GM12872 (cell line): ENCODE measurements around the gene HYAL3.

Source experiments
- CTCF ChIP-seq: IDR thresholded peaks from 3 replicates; pipeline ENCODE4 v1.5.1; 2011; ENCODE audit warnings: low read depth, mild to moderate bottlenecking, low read length, moderate library complexity; ENCODE audit not compliant: insufficient read depth

HYAL3 gene

DNA sequence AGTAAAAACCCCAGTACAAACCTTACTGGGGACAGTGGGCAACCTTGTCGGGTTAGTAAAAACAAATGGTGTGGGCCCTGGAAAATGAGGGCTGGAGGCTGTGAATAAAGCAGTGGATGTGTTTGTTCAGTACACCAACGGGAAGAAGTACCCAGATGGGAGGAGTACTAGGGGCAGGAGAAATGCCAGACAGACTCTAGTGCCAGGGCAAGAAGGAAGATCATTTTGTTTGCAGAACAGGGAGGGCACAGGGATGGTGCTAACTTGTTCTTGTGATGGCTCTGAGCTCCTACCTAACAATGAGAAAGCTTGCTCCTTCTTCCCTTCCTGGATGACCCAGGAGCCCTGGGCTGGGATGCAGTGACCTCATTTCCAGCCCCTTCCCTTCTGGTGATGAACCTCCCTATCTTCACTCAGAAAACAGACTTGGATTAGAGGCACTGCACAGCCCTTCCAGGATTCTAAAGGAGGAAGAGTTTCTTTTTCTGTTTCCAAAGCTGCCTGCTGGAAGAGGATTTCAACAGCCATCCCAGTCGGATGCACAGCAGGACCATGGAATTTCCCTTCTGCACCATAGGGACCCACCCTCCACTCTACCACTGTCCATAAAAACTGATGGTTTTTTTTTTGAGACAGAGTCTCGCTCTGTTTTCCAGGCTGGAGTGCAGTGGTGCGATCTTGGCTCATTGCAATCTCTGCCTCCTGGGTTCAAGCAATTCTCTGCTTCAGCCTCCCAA lies 35.3 kb upstream of the HYAL3 start:
- no peak for TF ChIP-seq CTCF

DNA sequence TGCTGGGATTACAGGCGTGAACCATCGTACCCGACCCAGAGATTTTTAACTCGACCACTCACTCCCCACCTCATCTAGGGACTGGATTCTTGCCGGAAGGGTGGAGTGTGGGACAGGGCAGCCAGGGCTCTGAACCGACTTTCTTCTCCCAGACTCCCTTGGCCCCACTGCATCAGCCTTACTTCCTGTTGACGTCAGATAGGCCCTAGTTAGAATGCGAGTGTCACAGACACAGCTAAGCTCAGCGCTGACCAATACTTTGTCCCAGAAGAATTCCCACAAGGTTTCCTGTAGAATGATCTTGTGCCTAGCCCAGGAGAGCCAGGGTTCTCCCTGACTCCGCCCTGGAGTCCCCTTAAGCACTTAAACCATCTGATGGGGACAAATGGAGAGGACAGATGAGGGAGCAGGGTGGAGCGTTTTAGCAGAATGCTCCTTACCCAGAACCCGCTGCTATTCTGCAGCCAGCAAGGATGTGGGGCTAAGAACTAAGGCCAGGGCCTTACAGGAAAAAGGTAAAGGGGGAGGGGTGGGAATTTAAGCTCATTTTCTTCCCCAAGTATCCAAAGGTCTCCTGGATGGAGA lies 34.6 kb upstream of the HYAL3 start:
- TF ChIP-seq CTCF, result no peak

GRCh38 chr3:50331364-50331907 lies 32.2 kb upstream of the HYAL3 start:
- no peak for TF ChIP-seq CTCF

GRCh38 chr3:50330330-50330729 lies 31.1 kb upstream of the HYAL3 start:
- TF ChIP-seq CTCF, result no peak

- TF ChIP-seq CTCF, result no peak
Measured at GRCh38 chr3:50327943-50328691, 28.9 kb upstream of the HYAL3 start, which contains the start of gene TUSC2. Gene TUSC2, minus strand, starts transcription at chr3:50328223. Its CDS starts 124 bp downstream, at chr3:50328099.

DNA sequence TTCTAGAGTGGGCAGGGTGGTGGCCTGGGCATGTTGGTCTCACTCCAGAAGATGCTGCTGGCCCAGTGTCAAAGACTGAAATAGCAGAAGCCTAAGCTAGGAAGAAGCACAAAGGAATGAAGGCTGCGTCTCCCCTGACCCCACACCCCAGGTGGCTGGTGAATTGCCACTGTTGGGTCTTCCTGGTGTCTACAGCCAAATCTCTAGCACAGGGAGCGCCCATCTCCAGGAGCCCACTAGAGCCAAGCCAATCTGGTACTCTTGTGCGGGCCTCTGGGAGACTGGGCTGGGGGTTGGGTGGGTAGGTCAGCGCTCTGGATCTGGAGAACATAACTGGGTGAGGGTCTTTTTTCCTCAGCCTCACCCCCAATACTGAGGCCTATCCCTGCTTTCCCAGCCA lies 27.9 kb upstream of the HYAL3 start:
- no peak for TF ChIP-seq CTCF

GRCh38 chr3:50326182-50326541 lies 27.0 kb upstream of the HYAL3 start:
- TF ChIP-seq CTCF, result no peak
